Panc1 (cell line): Measurements from ENCODE around the gene FARP2. TPM values are rescaled to one million over a fixed set of nuclear protein-coding genes. Genes with fewer than 3 reads are reported as not detected.

Experiments
- ATAC-seq: fragments of 200-7000 bp; cut with Tn5 transposase; 2 replicates; pipeline ENCODE4 v1.9.1; 2020; ENCODE audit warnings: mild to moderate bottlenecking, moderate library complexity
- BruUV-seq: library from RNA; stranded (reverse); fragments of 400-500 nt; replicated peaks from 2 replicates; lab custom pipeline; 2021; lab: Mats Ljungman, UMichigan
- CTCF ChIA-PET: fragments of 300-600 bp; sonication (Branson Sonifier 250); formaldehyde crosslinking; loops from one replicate; lab custom pipeline; 2022; ENCODE audit warnings: antibody characterized with exemption; lab: Charles Lee
- POLR2A ChIA-PET: fragments of 300-600 bp; sonication (Branson Sonifier 250); formaldehyde crosslinking; loops from one replicate; lab custom pipeline; 2022; ENCODE audit warnings: antibody characterized with exemption; lab: Charles Lee
- DNase-seq: peaks from one replicate; pipeline ENCODE4 v3.0.0-alpha.2; 2010; ENCODE audit warnings: low read depth, low spot score
- H3K27ac ChIP-seq: 2 replicates; pipeline ENCODE4 v1.5.1; 2011; ENCODE audit warnings: mild to moderate bottlenecking, low read length, inconsistent platforms
- H3K27me3 ChIP-seq: fragments of 200-500 bp; sonication (Bioruptor generic); 2 replicates; pipeline ENCODE4 v1.6.0; 2014; ENCODE audit warnings: low read length, inconsistent platforms; ENCODE audit not compliant: control insufficient read depth, insufficient read depth
- H3K36me3 ChIP-seq: fragments of 200-500 bp; sonication (Bioruptor generic); 2 replicates; pipeline ENCODE4 v1.5.1; 2014; ENCODE audit warnings: inconsistent platforms, mild to moderate bottlenecking, low read length, moderate library complexity; ENCODE audit not compliant: control insufficient read depth, insufficient read depth
- H3K4me1 ChIP-seq: 2 replicates; pipeline ENCODE4 v1.5.1; 2011; ENCODE audit warnings: inconsistent platforms, mild to moderate bottlenecking, low read length, moderate library complexity; ENCODE audit not compliant: control insufficient read depth, insufficient read depth
- H3K4me3 ChIP-seq, 2 experiments: 2 replicates each; pipeline ENCODE4 v1.5.1; 2011 to 2012; ENCODE audit warnings: low read depth in 2 of 2, low read length in 2 of 2, mild to moderate bottlenecking in 2 of 2, inconsistent platforms in 1 of 2, moderate library complexity in 1 of 2
- H3K9me3 ChIP-seq: fragments of 200-500 bp; sonication (Bioruptor generic); 2 replicates; pipeline ENCODE4 v1.5.1; 2014; ENCODE audit warnings: low read depth, mild to moderate bottlenecking, inconsistent platforms, low read length, moderate library complexity; ENCODE audit not compliant: control insufficient read depth, insufficient read depth
- CTCF ChIP-seq: fragments of 450-650 bp; IDR thresholded peaks from 2 replicates; pipeline ENCODE4 v1.5.1; 2017; ENCODE audit warnings: mild to moderate bottlenecking
- POLR2AphosphoS5 ChIP-seq: IDR thresholded peaks from 2 replicates; pipeline ENCODE4 v1.6.1; 2012; ENCODE audit warnings: mild to moderate bottlenecking, low read depth, low read length, moderate library complexity
- REST ChIP-seq, 2 experiments: IDR thresholded peaks; 2 replicates each; pipeline ENCODE4 v1.6.1; 2011 to 2012; ENCODE audit warnings: low read depth in 2 of 2, control low read depth in 1 of 2, low read length in 1 of 2, mild to moderate bottlenecking in 1 of 2, moderate library complexity in 1 of 2; ENCODE audit not compliant: insufficient read depth in 1 of 2
- SIN3A ChIP-seq: IDR thresholded peaks from 2 replicates; pipeline ENCODE4 v1.6.1; 2012; ENCODE audit warnings: low read depth, mild to moderate bottlenecking, low read length, moderate library complexity, borderline replicate concordance; ENCODE audit not compliant: insufficient read depth
- TCF7L2 ChIP-seq: IDR thresholded peaks from 2 replicates; pipeline ENCODE4 v1.6.1; 2011; ENCODE audit warnings: mild to moderate bottlenecking, low read depth, low read length, inconsistent platforms
- in situ Hi-C: cut with HindIII; loops from 2 replicates; pipeline ENCODE4 v1.10.0; 2016; ENCODE audit warnings: low sequenced_read_pairs, low pct_unique_long_range_greater_than_20kb
- intact Hi-C: fragments of 100-400 bp; cut with micrococcal nuclease; formaldehyde crosslinking; loops from one replicate; pipeline ENCODE4 v1.10.0; 2022; ENCODE audit not compliant: unreplicated experiment
- total RNA-seq: library from RNA; stranded (reverse); gene quantifications from one replicate; pipeline ENCODE4 v1.2.1, GENCODE V29; 2021; ENCODE audit not compliant: unreplicated experiment

The FARP2 gene
- total RNA-seq, 1 experiment from 2014 or later: 80.3 TPM

GRCh38 chr2:241514553-241514952 lies 158.5 kb downstream of the FARP2 start:
- ChIA-PET POLR2A (no interaction called here), CTCF (no interaction called here)
- ATAC-seq: peak; percentile 54

GRCh38 chr2:241514986-241515737 lies 159.1 kb downstream of the FARP2 start:
- no TSS peak for BruUV-seq
- Histone ChIP-seq H3K4me3 (no peak overlapping the region), H3K4me1 (no peaks in the 10 kb centered on the region), H3K27ac (0 out of 2 replicates have a peak overlapping the region, but pooled peaks have one; percentile 12), H3K27me3 (no peaks in the 10 kb centered on the region), H3K9me3 (no peaks in the 10 kb centered on the region), H3K36me3 (no peaks in the 10 kb centered on the region)
- no peak for DNase-seq
- intact Hi-C loops (no loop called here), in situ Hi-C loops (no loop called here)
- ChIA-PET POLR2A (no interaction called here), CTCF (interaction anchor here (0.7 kb wide), 1 partner anchor 12 kb away, joined by 4 read pairs; no protein-coding TSS in a partner anchor)
- ATAC-seq: peak; percentile 32
- TF ChIP-seq POLR2AphosphoS5 (no peak), REST (IDR thresholded peaks at IDR 0.05; ENCODE audit: insufficient read depth in 1 of 2, low read depth in 2 of 2, low read length in 1 of 2) (no peak), SIN3A (no peak), CTCF (no peak), TCF7L2 (no peak)

More at GRCh38 chr2:241514553-241514952, 158.5 kb downstream of the FARP2 start:
- no peak for DNase-seq
- no peaks in the 10 kb centered on the region for H3K9me3 ChIP-seq
- H3K4me3 ChIP-seq: no peak overlapping the region
- H3K36me3 ChIP-seq: no peaks in the 10 kb centered on the region
- H3K4me1 ChIP-seq: peaks cover under 1% of the 10 kb centered on the region; the same call in 1 of the 2 replicates
- H3K27ac ChIP-seq: no peak overlapping the region
- TF ChIP-seq POLR2AphosphoS5 (no peak), TCF7L2 (no peak), CTCF (no peak), SIN3A (no peak), REST (IDR thresholded peaks at IDR 0.05; ENCODE audit: insufficient read depth in 1 of 2, low read depth in 2 of 2, low read length in 1 of 2) (no peak)
- in situ Hi-C loops (no loop called here), intact Hi-C loops (no loop called here)
- H3K27me3 ChIP-seq: no peaks in the 10 kb centered on the region
- no TSS peak for BruUV-seq
